Left cardiac atrium (tissue), 4 donors: ENCODE results near the gene IGFBPL1. TPM values are rescaled to one million over a fixed set of nuclear protein-coding genes. Genes with fewer than 3 reads are reported as not detected.
"Not testable (repeated sequence)": the region's sequence is repeated elsewhere in the genome, so short reads cannot be mapped to it uniquely, and the experiment has no call there.

Experiments used
- ATAC-seq, 2 donors: fragments of 200-7000 bp; cut with Tn5 transposase; one replicate each; pipeline ENCODE4 v1.9.1; 2020; ENCODE audit warnings: mild to moderate bottlenecking in 2 of 2, moderate library complexity in 2 of 2
- DNase-seq: peaks from one replicate; pipeline ENCODE4 v3.0.0-alpha.2; 2020
- intact Hi-C, 2 donors: fragments of 100-400 bp; cut with DNase I; formaldehyde crosslinking; loops; one replicate each; pipeline versions ENCODE4 v1.14.1 to v1.15.1; 2022 to 2023
- total RNA-seq, 2 donors: library from RNA; stranded (reverse); fragmentation: NEBNext Ultra II Directional; extraction: Animal tissue kit (Norgen Biotek cat#: 25700); gene quantifications; one replicate each; pipeline ENCODE4 v1.2.1, GENCODE V29; 2021
- donor health status: DM: no; HTN: yes; CAD: no.
- donor health status: DM: no; HTN: yes; CAD: no; lungs with severe emphysema.
- donor health status: DM: yes; HTN: yes; CAD: no.
- donor health status: Dilated cardiomyopathy.

The IGFBPL1 gene
- total RNA-seq, 2 donors from 2014 or later, result 0.31 to 3.5 TPM

- DNase-seq (no peak), ATAC-seq (no peak)
- intact Hi-C loops, result no loop called here
Observed at GRCh38 chr9:38386319-38386895, 37.8 kb downstream of the IGFBPL1 start.

GRCh38 chr9:38385896-38386295, 38.4 kb downstream of the IGFBPL1 start:
- no peak for ATAC-seq
- intact Hi-C loops, result no loop called here
- DNase-seq, result no peak

- no peak for ATAC-seq
Observed at GRCh38 chr9:38384990-38385848, 39.0 kb downstream of the IGFBPL1 start.

GRCh38 chr9:38382141-38382540, 42.1 kb downstream of the IGFBPL1 start:
- intact Hi-C loops, result no loop called here
- no peak for ATAC-seq

More at GRCh38 chr9:38384990-38385848, 39.0 kb downstream of the IGFBPL1 start:
- intact Hi-C loops, result no loop called here
- DNase-seq, result no peak

GRCh38 chr9:38380872-38381534, 43.3 kb downstream of the IGFBPL1 start:
- DNase-seq (no peak), ATAC-seq (peak in 1 of 2 donors; percentile 48)
- intact Hi-C loops, result no loop called here

More at GRCh38 chr9:38382141-38382540, 42.1 kb downstream of the IGFBPL1 start:
- no peak for DNase-seq

DNA sequence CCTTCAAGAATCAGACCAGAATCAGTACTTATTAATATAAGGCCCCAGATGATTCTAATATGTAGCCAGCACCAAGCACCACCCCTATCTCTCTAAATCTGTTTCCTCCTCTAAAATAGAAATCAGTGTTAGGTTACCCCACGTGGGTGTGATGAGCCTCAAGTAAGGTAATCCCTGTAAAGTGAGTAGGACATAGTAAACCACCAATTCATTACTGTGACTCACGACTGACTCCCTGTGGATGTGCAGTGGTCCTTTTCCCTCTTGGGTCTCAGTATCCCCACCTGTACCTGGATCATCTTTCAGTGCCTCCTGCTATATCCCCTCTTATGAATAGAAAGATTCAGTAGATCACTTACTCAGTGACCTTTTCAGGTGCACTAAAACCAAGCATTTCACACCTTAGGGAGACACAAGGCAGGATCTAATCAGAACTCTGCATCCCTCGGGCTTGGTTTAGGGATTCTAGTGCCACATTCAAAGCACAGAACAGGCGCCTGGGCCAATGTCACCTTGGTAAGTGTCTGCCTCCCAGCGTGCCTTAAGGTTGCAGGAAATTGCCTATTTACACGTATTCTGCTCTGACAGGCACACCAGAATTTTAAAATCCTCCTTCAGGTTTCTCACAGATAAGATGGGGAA, 43.9 kb downstream of the IGFBPL1 start:
- intact Hi-C loops, result no loop called here
- ATAC-seq, result no peak
- DNase-seq, result no peak

DNA sequence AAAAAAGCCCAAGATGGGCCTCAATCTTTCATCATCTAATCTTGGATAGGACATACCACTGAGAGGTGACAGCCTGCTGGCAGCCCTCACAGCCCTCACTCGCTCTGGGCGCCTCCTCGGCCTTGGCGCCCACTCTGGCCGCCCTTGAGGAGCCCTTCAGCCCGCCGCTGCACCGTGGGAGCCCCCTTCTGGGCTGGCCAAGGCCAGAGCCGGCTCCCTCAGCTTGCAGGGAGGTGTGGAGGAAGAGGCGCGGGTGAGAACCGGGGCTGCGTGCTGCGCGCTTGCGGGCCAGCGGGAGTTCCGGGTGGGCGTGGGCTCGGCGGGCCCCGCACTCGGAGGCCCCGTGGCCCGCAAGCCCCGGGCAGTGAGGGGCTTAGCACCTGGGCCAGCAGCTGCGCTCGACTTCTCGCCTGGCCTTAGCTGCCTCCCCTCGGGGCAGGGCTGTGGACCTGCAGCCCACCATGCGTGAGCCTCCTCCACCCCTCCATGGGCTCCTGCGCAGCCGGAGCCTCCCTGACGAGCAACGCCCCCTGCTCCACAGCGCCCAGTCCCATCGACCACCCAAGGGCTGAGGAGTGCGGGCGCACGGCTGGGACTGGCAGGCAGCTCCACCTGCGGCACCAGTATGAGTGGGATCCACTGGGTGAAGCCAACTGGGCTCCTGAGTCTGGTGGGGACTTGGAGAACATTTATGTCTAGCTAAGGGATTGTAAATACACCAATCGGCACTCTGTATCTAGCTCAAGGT, 46.7 kb downstream of the IGFBPL1 start:
- intact Hi-C loops, ATAC-seq, DNase-seq: not testable (repeated sequence)

- intact Hi-C loops, result no loop called here
- ATAC-seq, result no peak
- no peak for DNase-seq
Observed at GRCh38 chr9:38376021-38376670, 48.1 kb downstream of the IGFBPL1 start.

DNA sequence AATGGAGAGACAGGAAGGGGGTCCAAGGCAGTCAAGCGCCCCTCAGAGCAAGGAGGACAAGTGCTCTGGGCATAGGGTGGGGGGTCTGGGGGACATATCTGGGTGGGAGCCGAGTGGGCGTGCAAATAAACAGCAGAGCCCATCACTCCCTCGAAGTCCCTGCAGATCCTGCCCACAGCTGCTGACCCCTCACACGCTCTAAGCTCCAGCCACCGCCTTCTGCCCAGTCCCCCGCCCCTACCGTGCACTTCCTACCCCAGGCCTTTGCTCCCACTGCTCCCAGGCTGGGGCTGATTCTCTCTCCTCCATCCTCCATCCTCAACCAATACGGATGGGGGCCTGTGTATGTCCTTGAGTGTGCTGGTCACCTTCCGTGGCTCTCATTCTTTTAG, 48.7 kb downstream of the IGFBPL1 start:
- ATAC-seq, result no peak
- intact Hi-C loops, result no loop called here

DNA sequence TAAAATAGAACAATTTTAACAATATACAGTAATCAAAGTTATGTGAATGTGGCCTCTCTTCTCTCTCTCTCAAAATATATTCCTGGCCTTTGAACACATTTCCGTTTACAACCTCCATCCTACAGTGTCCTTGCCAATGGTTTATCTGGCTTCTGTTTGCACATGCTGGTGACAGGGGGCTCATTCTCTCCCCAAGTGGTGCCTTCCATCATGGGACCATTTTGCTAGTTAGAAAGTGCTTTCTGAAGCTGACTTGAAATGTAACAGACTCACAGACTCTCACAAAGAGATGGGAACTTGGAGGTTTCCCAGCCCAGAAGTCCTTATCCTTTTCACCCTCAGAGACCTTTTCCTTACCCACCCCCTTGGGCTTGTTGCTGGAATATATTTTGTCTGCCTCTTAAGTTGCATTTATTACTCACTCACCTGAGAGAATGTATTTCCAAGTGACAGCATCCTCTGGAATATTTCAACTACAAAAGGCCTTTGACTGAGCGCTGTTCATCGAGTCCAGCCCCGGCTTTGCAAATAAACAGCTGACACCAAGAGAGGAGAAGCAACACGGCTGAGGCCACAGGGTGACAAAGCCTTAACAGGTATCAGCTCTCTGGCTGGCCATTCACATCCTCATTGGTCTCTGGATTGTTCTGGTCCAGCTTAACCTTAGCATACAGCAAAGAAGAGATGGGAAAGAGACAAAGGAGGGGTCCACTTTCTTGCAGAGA, 49.2 kb downstream of the IGFBPL1 start:
- DNase-seq (no peak), ATAC-seq (no peak)
- intact Hi-C loops, result no loop called here

More for the DNA sequence above, 48.7 kb downstream of the IGFBPL1 start:
- DNase-seq, result no peak

DNA sequence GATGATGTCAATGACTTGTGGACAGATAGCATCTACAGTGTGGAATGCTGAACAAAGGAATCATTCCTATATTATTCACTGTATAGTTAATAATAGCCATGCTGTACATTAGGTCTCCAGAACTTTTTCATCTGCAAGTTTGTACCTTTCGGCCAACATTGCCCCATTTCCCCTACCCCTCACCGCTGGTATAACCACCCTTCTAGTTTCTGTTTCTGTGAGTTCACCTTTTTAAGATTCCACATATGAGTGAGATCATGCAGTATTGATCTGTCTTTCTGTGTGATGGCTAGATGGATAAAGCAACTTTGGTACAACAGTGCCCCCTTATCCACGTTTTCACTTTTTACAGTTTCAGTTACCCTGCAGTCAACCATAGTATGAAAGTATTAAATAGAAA, 50.6 kb downstream of the IGFBPL1 start:
- ATAC-seq, result no peak
- no peak for DNase-seq
- intact Hi-C loops, result no loop called here

DNA sequence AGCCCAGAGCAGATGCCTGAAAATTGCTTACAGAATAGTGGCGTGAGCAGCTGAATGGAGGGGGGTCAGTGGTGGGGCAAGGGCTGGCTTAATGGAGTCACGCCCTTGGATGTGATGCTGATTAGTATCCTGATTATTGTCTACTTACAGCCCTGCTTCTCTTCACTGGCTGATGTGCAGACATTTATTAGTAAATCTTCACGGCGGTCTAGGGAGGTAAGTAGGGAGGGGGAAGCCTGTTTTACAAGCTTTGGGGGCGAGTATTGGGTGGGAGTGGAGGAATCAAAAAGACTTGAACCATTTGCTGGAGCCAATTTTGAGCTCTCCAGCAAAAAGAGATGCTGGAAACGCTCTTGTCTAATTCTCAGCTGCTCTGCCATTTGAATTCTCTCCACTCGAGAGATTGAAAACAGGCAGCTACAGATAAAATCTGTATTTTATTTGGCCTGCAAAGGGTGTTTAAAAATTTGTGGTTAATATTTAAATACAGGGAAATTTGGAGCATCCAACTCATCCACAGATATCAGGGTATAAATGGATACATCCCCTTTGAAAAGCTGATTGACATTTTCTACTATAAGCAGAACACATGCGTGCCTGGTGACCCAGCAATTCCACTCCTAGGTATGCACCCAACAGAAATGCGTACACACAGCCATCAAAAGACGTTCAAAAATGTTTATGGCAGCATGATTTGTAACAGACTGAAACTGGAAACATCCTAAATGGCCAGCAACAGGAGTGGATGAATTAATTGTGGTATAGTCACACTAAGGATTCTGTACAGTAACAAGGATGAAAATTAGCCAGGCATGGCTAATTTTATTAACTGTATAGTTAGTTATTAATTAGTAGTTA, 51.3 kb downstream of the IGFBPL1 start:
- ATAC-seq (no peak), DNase-seq (no peak)
- intact Hi-C loops, result no loop called here

DNA sequence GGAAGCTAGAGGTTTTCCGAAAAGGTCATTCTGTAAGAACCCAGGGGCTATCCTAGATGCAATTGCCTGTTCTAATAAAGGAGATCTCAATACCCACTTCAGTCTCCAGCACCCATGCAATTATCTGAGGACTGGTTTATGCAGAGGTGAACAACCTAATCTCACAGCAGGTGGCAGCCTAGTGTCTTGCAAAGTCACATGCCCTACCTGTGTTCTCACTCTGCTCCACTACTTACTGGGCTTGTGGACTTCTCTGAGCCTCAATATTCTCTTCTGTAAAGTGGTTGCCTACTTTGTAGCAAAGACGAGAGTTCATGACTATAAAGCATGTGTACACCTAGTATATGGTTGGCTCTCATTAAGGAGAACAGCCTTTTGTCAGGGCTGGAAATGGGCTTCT, 52.8 kb downstream of the IGFBPL1 start:
- ATAC-seq, result peak; percentile 47 to 71

GRCh38 chr9:38370176-38370575, 54.1 kb downstream of the IGFBPL1 start:
- DNase-seq (no peak), ATAC-seq (no peak)
- intact Hi-C loops, result no loop called here

More for the DNA sequence above, 52.8 kb downstream of the IGFBPL1 start:
- intact Hi-C loops, result no loop called here
- DNase-seq, result no peak

DNA sequence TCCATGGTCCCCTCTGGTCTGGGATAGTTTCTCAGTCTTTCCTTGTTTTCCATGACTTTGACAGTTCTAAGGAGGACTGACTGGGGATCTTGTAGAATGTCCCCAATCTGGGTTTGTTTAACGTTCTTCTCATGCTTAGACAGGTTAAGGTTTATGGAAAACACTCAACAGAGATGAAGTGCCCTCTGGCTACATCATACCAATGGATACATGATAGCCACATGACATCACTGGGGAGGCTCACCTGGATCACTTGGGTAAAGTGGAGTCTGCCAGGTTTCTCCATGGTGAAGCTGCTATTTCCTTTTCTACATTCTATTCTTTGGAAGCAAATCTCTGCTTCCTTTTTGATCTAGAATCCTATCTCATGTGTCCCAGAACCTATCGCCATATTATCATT, 55.5 kb downstream of the IGFBPL1 start:
- intact Hi-C loops, result loop anchor here (10.0 kb wide), 2 partner anchors 464 to 884 kb away; partner anchors contain the start of genes POLR1E (in 1 of the 2) and SLC25A51 (in 1 of the 2)
- no peak for ATAC-seq
- DNase-seq, result no peak

GRCh38 chr9:38367898-38368297, 56.4 kb downstream of the IGFBPL1 start:
- no peak for ATAC-seq
- no peak for DNase-seq
- intact Hi-C loops, result loop anchor here (10.0 kb wide), 2 partner anchors 463 to 883 kb away; partner anchors contain the start of genes POLR1E (in 1 of the 2) and SLC25A51 (in 1 of the 2)

DNA sequence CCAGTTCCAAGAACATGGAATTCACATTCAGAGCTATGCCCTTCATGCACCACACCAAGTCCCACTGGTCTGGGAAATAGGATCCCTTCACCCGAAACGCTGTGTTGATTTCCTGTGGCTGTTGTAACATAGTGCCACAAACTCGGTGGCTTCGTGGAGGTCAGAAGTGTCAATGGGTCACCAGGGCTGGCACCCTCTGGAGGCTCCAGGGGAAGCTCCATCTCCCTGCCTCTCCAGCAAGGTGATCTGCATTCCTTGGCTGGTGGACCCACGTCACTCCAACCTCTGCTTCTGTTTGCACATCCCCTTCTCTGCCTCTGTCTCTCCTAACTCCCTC, 60.7 kb downstream of the IGFBPL1 start:
- ATAC-seq, result no peak

More for the DNA sequence above, 60.7 kb downstream of the IGFBPL1 start:
- DNase-seq, result no peak
- intact Hi-C loops, result loop anchor here (2.0 to 10.0 kb wide), 5 partner anchors 203 to 879 kb away; partner anchors contain the start of genes POLR1E (in 1 of the 2) and SLC25A51 (in 1 of the 2)
